ENCODE measurements around the gene ATXN1. TPM values are rescaled to one million over a fixed set of nuclear protein-coding genes. Genes with fewer than 3 reads are reported as not detected.

The ATXN1 gene
- total RNA-seq, 1 experiment from 2014 or later, result 27.0 TPM

DNA sequence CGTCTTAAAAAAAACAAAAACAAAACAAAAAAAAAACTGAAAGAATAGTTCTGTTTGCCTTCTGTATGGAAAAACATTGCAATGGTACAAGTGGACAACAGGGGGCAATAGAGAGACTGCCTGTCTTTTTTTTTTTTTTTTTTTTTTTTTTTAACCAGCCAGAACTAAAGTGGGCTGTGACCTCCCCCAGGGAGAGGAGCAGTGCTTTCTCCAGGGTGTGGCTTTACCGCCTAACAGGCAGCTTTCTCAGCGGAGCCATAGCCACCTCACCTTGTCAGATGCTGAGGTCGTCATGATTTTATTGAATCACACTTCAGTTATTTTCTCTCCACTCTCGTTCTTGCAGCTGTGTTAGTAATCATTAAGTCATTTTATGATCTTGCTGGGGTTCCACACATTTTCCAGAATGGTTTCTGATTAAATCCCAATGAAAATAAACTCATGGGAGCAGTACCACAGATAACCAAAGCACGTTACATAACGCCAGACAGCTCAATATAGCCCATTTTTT is 444.5 kb downstream of the ATXN1 start:
- peak; percentile 75 for DNase-seq
- H3K9ac ChIP-seq (ENCODE audit: low read length), result peak overlapping the region; percentile 54; the same call in 1 of the 2 replicates
- H3K4me3 ChIP-seq (ENCODE audit: low read length), result no peak overlapping the region; the same call in 1 of the 2 replicates
- peaks cover 44% of the 10 kb centered on the region for H3K4me1 ChIP-seq (ENCODE audit: insufficient read depth, low read length)
- H3K27ac ChIP-seq (ENCODE audit: low read length), result peak overlapping the region; percentile 88
- H3K79me2 ChIP-seq (ENCODE audit: low read length), result no peaks in the 10 kb centered on the region
- H2AFZ ChIP-seq (ENCODE audit: low read length), result peak overlapping the region; percentile 16; the same call in 1 of the 2 replicates
- no TSS peak for BruUV-seq (replicated peaks)
- no peaks in the 10 kb centered on the region for H4K20me1 ChIP-seq (ENCODE audit: low read length)
- POLR2A ChIA-PET (ENCODE audit: unreplicated experiment), result no interaction called here
- no peak for ATAC-seq
- no peak for TF ChIP-seq EZH2phosphoT487 (IDR thresholded peaks at IDR 0.05; ENCODE audit: borderline replicate concordance, low read length)
- TF ChIP-seq, protein P1, sequence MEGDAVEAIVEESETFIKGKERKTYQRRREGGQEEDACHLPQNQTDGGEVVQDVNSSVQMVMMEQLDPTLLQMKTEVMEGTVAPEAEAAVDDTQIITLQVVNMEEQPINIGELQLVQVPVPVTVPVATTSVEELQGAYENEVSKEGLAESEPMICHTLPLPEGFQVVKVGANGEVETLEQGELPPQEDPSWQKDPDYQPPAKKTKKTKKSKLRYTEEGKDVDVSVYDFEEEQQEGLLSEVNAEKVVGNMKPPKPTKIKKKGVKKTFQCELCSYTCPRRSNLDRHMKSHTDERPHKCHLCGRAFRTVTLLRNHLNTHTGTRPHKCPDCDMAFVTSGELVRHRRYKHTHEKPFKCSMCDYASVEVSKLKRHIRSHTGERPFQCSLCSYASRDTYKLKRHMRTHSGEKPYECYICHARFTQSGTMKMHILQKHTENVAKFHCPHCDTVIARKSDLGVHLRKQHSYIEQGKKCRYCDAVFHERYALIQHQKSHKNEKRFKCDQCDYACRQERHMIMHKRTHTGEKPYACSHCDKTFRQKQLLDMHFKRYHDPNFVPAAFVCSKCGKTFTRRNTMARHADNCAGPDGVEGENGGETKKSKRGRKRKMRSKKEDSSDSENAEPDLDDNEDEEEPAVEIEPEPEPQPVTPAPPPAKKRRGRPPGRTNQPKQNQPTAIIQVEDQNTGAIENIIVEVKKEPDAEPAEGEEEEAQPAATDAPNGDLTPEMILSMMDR (conservative IDR thresholded peaks at IDR 0.05; ENCODE audit: low read depth, low read length), result peak; percentile 75
- no peaks in the 10 kb centered on the region for H3K27me3 ChIP-seq (ENCODE audit: low read length)
- no peaks in the 10 kb centered on the region for H3K9me3 ChIP-seq (ENCODE audit: low read length)
- H3K9me2 ChIP-seq (replicated peaks; ENCODE audit: low read length), result no peaks in the 10 kb centered on the region
- CTCF ChIA-PET, result interaction anchor here (0.6 to 0.7 kb wide), 4 partner anchors 10 to 699 kb away, joined by 3 to 18 read pairs (median 9); no protein-coding TSS in a partner anchor
- H3K4me2 ChIP-seq (ENCODE audit: low read length), result peak overlapping the region; percentile 53
- H3K36me3 ChIP-seq (ENCODE audit: low read depth, low read length), result no peaks in the 10 kb centered on the region
- H3F3A ChIP-seq (ENCODE audit: low read length, unreplicated experiment), result no peaks in the 10 kb centered on the region
- intact Hi-C loops (cut with micrococcal nuclease), result loop anchor here (5.0 kb wide), 1 partner anchor 79 kb away; the partner anchor contains the start of gene GMPR

DNA sequence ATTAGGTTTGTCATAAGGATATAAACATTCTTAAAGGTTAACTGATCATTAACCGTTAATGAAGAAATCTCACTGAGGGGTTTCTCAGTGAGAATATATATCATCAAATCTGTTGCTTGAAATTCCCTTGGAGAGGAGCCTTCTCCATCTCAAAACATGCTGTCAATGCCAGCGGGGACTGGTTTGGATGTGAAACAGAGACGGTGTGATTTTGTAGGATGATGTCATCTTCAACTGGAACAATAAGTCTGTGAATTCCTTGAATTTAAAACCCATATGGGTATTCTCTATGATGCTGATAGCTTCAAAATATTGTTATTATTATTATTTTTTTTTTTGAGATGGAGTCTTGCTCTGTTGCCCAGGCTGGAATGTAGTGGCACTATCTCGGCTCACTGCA is 447.0 kb downstream of the ATXN1 start:
- CTCF ChIA-PET, result no interaction called here

DNA sequence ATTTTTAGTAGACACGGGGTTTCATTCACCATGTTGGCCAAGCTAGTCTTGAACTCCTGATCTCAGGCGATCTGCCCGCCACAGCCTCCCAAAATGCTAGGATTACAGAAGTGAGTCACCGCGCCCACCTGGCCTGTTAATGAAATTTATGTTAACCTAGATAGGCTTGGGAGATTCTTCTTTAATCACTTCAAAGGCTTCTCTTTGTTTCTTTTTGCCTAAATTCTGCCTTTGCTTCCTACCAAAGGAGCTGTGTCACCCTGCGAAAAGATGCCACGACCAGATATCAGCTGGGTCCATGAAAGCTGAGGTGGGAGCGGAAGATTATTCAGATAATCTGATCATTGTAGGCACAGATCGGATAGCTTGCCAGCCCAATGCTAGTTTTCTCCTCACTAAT is 447.5 kb downstream of the ATXN1 start:
- ChIA-PET CTCF (no interaction called here), POLR2A (ENCODE audit: unreplicated experiment) (no interaction called here)
- Histone ChIP-seq H3K9ac (ENCODE audit: low read length) (no peak overlapping the region), H3K27me3 (ENCODE audit: low read length) (no peaks in the 10 kb centered on the region), H3K36me3 (ENCODE audit: low read depth, low read length) (no peaks in the 10 kb centered on the region), H3K9me3 (ENCODE audit: low read length) (no peaks in the 10 kb centered on the region), H3K27ac (ENCODE audit: low read length) (no peak overlapping the region), H3K9me2 (replicated peaks; ENCODE audit: low read length) (no peaks in the 10 kb centered on the region), H4K20me1 (ENCODE audit: low read length) (no peaks in the 10 kb centered on the region), H3F3A (ENCODE audit: low read length, unreplicated experiment) (no peaks in the 10 kb centered on the region), H3K79me2 (ENCODE audit: low read length) (no peaks in the 10 kb centered on the region), H3K4me3 (ENCODE audit: low read length) (no peak overlapping the region), H2AFZ (ENCODE audit: low read length) (no peak overlapping the region), H3K4me2 (ENCODE audit: low read length) (no peak overlapping the region), H3K4me1 (ENCODE audit: insufficient read depth, low read length) (peaks cover 20% of the 10 kb centered on the region)
- no peak for TF ChIP-seq EZH2phosphoT487 (IDR thresholded peaks at IDR 0.05; ENCODE audit: borderline replicate concordance, low read length)
- TF ChIP-seq EZH2 (IDR thresholded peaks at IDR 0.05; ENCODE audit: low read length, unreplicated experiment), result no peak
- TF ChIP-seq, protein P1 (conservative IDR thresholded peaks at IDR 0.05; ENCODE audit: low read depth, low read length), result no peak
- no TSS peak for BruUV-seq (replicated peaks)
- ATAC-seq (no peak), DNase-seq (no peak)
- intact Hi-C loops (cut with micrococcal nuclease), result no loop called here

More for the DNA sequence above, 447.0 kb downstream of the ATXN1 start:
- Histone ChIP-seq H4K20me1 (ENCODE audit: low read length) (no peaks in the 10 kb centered on the region), H3K36me3 (ENCODE audit: low read depth, low read length) (no peaks in the 10 kb centered on the region), H3K9ac (ENCODE audit: low read length) (no peak overlapping the region), H3K4me1 (ENCODE audit: insufficient read depth, low read length) (peaks cover 26% of the 10 kb centered on the region), H3K4me2 (ENCODE audit: low read length) (no peak overlapping the region), H2AFZ (ENCODE audit: low read length) (no peak overlapping the region), H3K9me3 (ENCODE audit: low read length) (no peaks in the 10 kb centered on the region), H3K27ac (ENCODE audit: low read length) (no peak overlapping the region), H3F3A (ENCODE audit: low read length, unreplicated experiment) (no peaks in the 10 kb centered on the region), H3K79me2 (ENCODE audit: low read length) (no peaks in the 10 kb centered on the region), H3K9me2 (replicated peaks; ENCODE audit: low read length) (no peaks in the 10 kb centered on the region), H3K27me3 (ENCODE audit: low read length) (no peaks in the 10 kb centered on the region), H3K4me3 (ENCODE audit: low read length) (no peak overlapping the region)
- POLR2A ChIA-PET (ENCODE audit: unreplicated experiment), result no interaction called here
- DNase-seq, result no peak
- ATAC-seq, result no peak
- BruUV-seq (replicated peaks), result no TSS peak
- TF ChIP-seq, protein P1 (conservative IDR thresholded peaks at IDR 0.05; ENCODE audit: low read depth, low read length), result no peak
- TF ChIP-seq EZH2 (IDR thresholded peaks at IDR 0.05; ENCODE audit: low read length, unreplicated experiment) (no peak), EZH2phosphoT487 (IDR thresholded peaks at IDR 0.05; ENCODE audit: borderline replicate concordance, low read length) (no peak)
- intact Hi-C loops (cut with micrococcal nuclease), result no loop called here

All from PC-3 (cell line).